HG03354 (cell line): Measurements from ENCODE around the gene FAM89B.

Source experiments
- ATAC-seq: cut with Tn5 transposase; IDR thresholded peaks from one replicate; pipeline ENCODE4 v1.9.1; 2021; ENCODE audit warnings: mild to moderate bottlenecking; ENCODE audit not compliant: unreplicated experiment, poor library complexity, severe bottlenecking

The FAM89B gene

GRCh38 chr11:65538915-65539743, 33.2 kb upstream of the FAM89B start:
- ATAC-seq = no peak

DNA sequence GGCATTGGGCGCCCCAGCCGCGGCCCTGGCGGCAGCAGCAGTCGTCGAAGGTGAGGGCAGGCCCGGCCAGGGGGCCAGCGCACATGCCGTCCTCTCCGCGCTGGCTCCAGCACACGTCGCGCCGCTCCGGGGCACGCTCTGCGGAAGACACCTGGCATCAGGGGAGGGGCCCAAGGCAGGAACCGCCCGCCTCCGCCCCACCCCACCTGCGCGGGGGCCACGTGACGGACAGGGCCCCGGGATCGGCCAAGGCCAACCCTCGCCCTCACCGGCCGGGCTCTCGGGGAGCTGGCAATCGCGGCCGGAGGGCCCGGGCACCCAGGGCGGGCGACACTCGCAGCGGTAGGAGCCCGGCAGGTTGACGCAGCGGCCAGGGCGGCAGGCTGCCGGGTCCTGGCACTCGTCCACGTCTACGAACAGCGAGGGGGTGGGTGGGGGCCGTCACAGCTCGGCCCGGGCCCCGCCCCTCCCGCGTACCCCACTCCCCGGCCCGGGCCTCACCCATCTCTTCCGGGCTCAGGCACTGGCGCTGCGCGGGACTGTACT, 32.5 kb upstream of the FAM89B start:
- peak; percentile 56 for ATAC-seq

DNA sequence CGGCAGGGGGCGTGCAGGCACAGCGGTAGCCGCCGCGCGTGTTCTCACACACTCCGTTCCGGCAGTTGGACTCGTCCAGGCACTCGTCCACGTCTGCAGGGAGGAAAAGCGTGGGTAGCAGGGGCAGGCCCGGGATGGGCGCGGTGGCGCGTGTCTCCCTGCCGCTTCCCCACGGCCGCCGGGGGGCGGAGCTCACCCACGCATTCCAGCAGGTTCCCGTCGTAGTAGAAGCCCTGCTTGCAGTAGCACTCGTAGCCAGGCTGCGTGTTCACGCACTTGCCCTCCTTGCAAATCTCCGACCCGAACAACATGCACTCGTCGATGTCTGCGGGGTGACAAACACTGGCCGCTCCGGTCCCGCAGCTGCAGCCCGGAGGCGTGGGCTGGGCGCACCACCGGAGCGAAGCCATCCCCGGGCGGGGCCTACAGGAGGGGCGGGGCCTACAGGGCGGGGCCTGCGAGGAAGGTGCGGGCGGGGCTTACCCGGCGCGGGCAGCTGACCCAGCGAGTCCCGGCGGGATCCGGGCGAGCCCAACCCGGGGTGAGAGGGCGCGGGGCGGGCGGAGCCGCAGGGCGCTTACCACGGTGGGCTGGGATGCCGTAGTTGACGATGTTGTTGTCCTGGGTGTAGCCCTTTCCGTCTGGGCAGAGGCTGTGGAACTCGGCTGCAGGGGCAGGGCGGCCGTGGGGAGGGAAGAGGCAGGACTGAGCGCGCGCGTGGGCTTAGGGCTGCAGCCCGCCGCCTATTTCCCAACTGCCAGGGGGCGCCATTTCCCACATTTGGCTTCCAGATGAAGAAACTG, 31.8 kb upstream of the FAM89B start:
- ATAC-seq = peak; percentile 67

DNA sequence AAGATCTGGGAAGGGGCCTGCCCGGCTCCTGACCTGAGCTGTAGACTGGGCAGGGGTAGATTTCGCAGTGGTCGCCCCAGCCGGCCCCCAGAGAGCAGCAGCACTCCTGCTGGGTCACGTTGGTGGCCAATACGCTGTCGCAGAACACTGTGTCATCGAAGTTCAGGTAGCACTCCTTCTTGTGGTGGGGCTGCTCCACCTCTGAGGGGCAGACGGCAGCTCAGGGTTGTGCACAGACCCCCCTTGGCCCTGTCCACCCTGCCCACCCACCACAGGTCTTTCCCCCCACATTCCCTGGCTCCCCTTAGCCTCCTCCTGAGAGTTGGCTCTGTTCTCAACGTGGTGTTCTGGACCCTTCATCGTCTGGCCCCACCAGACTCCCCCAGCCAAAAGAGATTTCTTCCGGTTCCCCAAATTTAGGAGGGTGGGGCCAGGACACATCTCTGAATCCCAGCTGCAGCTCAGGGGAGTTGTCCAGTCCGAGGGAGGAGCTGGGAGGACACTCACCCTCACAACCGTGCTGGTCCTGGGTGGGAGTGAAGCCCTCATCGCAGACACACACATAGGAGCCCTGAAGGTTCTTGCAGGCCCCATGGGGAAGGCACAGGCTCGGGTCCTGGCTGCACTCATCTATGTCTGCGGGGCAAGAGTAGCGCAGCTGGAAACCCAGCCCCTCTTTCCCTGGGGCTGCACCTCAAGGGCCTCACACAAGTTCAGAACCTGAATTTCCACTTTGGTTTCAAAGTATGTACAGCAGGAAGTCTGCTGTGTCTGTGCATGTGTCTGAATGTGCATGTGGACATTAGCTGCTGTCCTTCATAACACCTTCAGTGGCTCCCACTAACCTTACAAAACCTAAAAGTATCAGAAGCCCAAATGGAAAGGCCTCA, 31.0 kb upstream of the FAM89B start:
- no peak for ATAC-seq

DNA sequence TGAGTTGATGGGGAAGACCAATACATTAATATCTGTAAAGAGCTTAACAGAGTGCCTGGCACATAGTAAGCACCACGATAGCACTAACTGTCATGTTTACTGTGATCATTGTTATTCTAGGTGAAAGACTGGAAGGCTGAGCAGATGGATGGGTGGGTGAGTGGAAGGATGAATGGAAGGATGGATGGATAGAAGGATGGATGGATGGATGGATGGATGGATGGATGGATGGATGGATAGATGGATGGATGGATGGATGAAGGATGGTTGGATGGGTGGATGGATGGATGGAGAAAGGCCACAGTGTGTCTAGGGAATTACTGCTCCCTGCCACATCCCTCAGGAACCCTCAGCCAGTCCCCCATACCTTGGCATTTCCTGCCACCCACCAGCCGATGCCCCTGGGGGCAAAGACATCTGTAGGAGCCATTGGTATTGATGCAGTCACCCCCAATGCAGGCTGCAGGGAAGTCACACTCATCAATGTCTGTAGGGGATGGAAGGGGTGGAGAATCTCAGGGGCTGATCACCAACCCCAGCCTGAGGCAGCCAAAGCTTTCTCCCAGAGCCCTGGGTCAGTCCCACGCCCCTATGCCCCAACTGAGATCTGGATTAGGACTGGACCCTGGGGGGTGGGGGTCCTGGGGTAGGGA, 29.5 kb upstream of the FAM89B start:
- no peak for ATAC-seq

DNA sequence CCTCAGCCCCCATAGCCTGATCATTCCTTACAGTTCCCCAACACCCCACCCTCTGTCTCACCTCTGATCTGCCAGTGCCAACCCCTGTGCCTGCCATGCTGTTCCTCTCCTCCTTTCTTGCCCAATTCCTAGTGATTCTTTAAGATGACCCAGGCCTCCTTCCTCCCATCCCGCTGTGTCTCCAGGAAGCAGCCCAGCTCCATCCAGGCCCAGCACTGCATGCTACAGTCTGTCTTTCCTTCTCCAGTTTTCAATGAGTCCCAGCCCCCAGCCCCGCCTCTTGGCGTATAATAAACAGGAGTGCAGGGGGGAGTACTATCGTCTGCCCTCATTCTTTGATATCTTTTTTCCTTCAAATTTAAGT, 26.5 kb upstream of the FAM89B start:
- ATAC-seq = no peak

DNA sequence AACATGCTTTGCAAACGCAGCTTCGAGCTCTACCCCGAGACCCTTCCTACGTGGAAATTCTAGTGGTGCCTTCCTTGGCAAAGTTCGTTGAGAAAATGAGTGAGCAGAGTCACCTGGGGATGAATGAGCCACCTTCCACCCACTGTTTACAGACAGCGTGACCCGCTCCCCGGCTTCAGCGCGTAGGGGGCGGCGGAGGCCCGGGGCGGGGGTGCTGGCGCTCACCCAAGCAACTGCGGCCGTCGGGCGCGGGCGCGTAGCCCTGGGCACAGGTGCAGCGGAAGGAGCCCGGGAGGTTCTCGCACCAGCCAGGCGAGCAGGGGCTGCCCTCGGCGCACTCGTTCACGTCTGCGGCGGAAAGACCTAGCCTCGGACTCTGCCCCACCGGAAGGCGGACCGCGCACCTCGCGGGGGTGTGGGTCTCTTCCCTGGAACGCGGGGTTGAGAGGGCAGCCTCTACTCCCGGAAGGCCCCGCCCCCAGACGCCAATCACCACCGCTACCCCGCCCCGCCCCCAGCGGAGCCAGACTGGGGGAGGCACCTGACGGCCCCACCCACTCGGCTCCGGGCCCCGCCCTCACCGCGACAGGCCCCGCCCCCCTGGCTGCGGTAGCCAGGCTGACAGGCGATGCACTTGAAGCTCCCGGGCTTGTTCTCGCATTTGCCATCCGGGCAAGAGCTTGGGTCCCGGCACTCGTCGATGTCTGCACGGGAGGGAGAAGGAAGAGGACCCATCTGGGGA, 25.9 kb upstream of the FAM89B start:
- peak; percentile 76 for ATAC-seq

- ATAC-seq = no peak
These were observed 24.8 kb upstream of the FAM89B start for GRCh38 chr11:65547446-65548125.

DNA sequence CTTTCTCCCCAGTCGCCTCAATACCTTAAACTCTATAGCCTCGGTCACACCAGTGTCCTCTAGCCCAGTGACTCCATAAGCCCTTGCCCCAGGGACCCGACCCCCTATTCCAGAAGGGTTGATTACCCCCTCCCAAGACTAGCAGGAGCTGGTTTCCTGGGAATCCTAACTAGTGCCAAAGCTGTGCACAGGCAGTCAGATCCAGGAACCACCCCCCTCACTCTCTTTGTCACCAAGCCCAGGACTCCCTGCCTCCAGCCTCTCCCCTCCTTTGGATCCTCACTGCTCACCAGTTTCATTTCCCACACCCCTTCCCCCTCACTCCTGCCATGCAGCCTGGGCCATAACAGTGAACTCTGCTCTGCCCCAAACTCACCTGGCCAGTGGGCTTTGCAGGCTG, 23.9 kb upstream of the FAM89B start:
- ATAC-seq = no peak

GRCh38 chr11:65549096-65549495, 23.2 kb upstream of the FAM89B start:
- ATAC-seq = no peak

DNA sequence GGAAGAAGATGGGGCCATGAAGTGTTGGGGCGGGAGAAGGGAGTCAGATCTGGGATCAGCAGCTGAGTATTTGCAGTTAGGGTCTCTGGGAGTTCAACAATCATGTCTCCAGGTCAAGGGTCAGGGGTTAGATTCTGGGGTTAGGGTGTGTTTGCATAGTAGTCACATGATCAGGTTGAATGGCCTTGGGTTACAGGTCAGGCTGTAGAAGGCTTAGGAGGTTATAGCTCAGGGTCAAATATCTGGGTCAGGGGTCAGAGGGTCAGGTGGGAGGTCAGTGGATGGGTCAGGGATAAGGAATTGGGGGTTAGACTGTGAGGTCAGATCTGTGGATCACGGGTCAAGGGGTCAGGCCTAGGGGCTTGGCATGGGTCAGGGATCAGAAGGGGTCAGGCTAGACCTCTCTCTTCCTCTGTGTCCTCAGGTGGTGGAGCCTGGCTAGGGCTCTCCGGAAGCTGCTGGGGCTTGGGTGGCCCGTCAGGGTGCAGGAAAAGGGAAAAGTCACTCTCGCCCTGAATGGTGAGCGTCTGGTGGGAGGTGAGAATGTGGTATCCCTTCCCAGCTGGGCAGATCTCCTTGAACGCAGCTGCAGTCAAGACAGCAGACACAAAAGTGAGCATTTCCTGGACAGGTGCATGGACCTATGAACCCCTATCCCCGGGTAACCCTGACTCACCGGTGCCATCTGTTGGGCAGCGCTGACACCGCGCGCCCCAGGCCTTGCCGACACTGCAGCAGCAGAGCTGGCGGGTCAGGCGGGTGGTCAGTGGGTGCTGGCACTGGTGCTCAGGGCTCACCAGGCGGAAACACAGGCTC, 20.6 kb upstream of the FAM89B start:
- no peak for ATAC-seq

GRCh38 chr11:65552388-65552951, 19.9 kb upstream of the FAM89B start:
- ATAC-seq = no peak

DNA sequence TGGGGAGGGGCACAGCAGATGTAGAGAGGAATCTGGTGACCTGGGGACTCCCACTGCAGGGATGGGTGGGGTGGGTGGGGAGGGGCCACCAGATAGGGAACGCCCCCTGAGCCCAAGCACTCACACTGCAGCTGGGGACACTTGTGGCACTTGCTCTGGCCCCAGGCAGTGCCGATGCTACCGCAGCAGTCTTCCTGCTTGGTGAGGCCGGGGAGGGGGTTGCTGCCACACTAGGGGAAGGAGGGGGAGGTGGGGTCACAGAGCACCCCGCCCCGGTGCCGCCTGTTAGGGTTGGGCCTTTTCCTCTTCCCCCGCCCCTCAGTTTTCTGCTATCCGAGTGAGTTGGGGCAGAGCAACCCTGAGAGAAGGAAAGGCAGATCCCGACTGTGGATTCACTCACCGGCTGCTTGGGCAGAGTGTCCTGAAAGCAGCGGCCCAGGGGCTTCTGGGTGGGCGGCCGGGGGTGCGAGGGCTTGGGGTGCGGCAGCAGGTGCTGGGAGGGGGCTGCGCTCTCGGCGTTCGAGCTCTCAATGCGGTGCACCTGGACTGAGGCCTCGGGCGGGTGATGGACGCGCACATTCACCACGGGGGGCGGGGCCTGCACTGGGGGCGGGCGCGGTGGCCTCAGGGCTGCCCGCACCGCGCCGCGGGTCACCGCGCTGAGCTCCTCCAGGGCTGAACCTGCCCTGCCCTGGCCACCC, 18.9 kb upstream of the FAM89B start:
- ATAC-seq = no peak

DNA sequence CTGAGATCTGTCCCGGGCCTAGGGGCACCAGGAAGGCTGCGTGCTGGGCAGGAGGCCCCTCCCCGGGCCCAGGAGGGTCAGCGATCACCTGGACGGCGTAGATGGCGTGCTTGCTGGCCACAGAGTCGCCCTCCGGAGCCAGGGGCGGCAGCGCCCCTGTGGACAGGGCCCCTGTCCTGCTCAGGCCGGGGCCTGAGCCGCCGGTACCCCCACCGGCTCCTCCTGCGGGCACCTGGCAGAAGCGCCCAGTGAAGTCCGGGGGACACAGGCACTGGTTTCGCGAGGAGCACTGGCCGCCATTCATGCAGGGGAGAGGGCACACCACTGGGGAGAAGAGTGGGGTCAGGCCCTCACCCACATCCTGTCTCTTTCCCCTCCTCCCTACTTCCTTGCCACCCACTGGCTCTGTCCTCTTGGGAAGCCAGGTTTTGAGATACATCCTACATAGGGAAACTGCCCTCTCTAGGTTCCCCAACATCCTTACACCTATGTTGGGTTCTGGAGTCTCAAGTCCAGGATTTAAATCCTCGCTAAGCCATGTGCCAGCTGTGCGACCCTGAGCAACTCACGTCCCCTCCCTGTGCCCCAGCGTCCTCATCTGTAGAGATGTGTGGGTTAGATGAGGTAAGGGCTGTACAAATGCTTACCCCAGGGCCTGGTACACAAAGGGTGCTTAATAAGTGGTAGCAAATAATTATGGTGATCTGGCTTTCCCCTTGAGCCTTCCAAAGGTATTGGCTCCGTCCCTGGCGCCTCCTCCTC, 18.1 kb upstream of the FAM89B start:
- no peak for ATAC-seq

DNA sequence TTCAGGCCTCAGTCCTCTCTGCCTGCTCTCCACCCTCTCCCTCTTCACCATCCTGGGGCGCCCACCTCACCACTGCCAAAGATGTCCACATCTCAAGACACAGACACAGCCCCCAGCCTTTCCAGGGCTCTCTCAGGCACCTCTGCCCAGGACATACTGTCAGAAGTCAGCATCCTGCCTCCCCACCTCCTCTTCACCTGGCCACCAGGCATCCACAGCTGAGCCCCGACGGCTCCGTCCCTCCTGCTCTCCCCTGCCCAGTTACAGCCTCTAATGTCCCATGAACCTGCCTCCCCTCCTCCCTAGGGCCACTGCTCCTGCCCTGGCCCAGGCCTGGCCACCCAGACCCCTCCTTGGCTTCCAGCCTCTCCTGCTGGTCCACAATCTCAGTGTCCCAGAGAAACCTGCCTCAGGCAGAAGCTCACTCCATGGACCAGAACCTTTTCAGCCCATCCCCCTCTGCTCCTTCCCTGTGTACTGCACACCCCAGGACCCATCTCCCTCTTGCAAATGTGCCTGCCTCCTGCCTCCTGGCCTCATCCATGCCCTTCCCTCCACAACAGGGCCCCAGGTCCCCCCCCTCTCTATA, 17.4 kb upstream of the FAM89B start:
- ATAC-seq = no peak
